H1 (cell line): ENCODE measurements around the gene RARB.

ENCODE experiments used
- POLR2A ChIP-seq, 2 experiments: IDR thresholded peaks; 1 replicate in 1 of 2; 2 replicates in 1 of 2; pipeline ENCODE4 v1.6.1; 2011; ENCODE audit warnings: low read depth in 2 of 2, low read length in 2 of 2, mild to moderate bottlenecking in 2 of 2; ENCODE audit errors: control extremely low read depth in 1 of 2
- SP1 ChIP-seq: IDR thresholded peaks from 2 replicates; pipeline ENCODE4 v1.6.1; 2011; ENCODE audit warnings: low read depth, low read length
- TAF1 ChIP-seq: IDR thresholded peaks from 2 replicates; pipeline ENCODE4 v1.6.1; 2011; ENCODE audit warnings: mild to moderate bottlenecking, low read depth, low read length

DNA sequence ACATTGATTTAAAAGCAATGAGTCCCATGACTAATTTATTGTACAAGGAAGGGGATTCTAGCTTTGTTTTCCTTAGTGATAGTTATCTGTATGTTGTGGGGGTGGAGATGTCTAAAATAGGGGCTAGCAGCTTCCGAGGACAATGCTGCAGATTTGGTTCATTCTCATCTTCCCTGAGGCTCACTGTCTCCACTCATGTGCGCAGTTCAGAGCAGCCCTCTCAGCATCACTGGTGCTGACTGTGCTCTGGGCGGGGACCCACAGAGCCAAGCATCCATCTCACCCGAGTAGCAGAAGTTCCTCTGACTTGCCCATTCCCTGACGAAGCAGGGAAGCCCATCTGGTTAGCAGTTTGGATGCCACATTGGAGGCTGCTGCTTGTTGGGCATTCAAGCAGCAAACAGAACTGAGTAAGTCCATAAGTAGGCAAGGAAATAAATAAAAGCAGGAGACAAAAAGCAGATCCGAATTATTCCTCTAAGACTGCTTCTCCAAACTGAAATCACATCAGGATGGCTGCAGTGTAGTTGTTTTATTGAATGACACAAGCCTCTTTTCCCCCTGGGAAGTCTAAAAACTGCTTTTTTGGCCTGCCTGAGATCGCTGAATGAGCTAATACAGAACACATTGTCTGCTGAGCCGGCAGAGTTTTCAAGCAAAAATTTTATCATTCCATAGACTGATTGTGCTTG lies 27.5 kb downstream of the RARB start:
- TF ChIP-seq POLR2A (IDR thresholded peaks at IDR 0.05; ENCODE audit: control extremely low read depth in 1 of 2, low read depth in 2 of 2, low read length in 2 of 2) (no peak), TAF1 (no peak), SP1 (no peak)
